Upper lobe of left lung (tissue), 6 donors: ENCODE data around the gene PPP6R3. TPM values are rescaled to one million over a fixed set of nuclear protein-coding genes. Genes with fewer than 3 reads are reported as not detected.
"Not testable (repeated sequence)": the region's sequence is repeated elsewhere in the genome, so short reads cannot be mapped to it uniquely, and the experiment has no call there.

Experiments used
- ATAC-seq, 2 donors: fragments of 200-7000 bp; cut with Tn5 transposase; one replicate each; pipeline ENCODE4 v1.9.1; 2022; ENCODE audit warnings: mild to moderate bottlenecking in 2 of 2, moderate library complexity in 2 of 2; ENCODE audit not compliant: low FRiP score in 2 of 2
- DNase-seq, 2 donors: peaks; one replicate each; pipeline ENCODE4 v3.0.0-alpha.2; 2019 to 2020
- H3K27ac ChIP-seq, 4 donors: fragments of 200-600 bp; sonication (generic); one replicate each; pipeline ENCODE4 v1.5.1; 2016 to 2019
- H3K27me3 ChIP-seq, 4 donors: fragments of 200-600 bp; sonication (generic); one replicate each; pipeline ENCODE4 v1.5.1; 2017 to 2019
- H3K36me3 ChIP-seq, 4 donors: fragments of 200-600 bp; sonication (generic); one replicate each; pipeline ENCODE4 v1.5.1; 2016 to 2019
- H3K4me1 ChIP-seq, 4 donors: fragments of 200-600 bp; sonication (generic); one replicate each; pipeline ENCODE4 v1.5.1; 2018 to 2019
- H3K4me3 ChIP-seq, 4 donors: fragments of 200-600 bp; sonication (generic); one replicate each; pipeline ENCODE4 v1.5.1; 2017 to 2019; ENCODE audit warnings: mild to moderate bottlenecking in 2 of 4, moderate library complexity in 1 of 4
- H3K9me3 ChIP-seq, 4 donors: fragments of 200-600 bp; sonication (generic); one replicate each; pipeline ENCODE4 v1.5.1; 2018 to 2019
- EP300 ChIP-seq, 4 donors: sonication (generic); formaldehyde crosslinking; IDR thresholded peaks; one replicate each; pipeline ENCODE4 v1.5.1; 2017; ENCODE audit warnings: antibody characterized with exemption in 4 of 4, control low read depth in 2 of 4
- POLR2A ChIP-seq, 4 donors: fragments of 450-650 bp; IDR thresholded peaks; one replicate each; pipeline ENCODE4 v1.5.1; 2016 to 2017; ENCODE audit warnings: antibody characterized with exemption in 4 of 4, mild to moderate bottlenecking in 2 of 4
- POLR2AphosphoS5 ChIP-seq, 2 donors: sonication (generic); formaldehyde crosslinking; IDR thresholded peaks; one replicate each; pipeline ENCODE4 v1.5.1; 2017; ENCODE audit warnings: antibody characterized with exemption in 2 of 2
- whole genome bisulfite sequencing, 2 donors: methylation state at CpG; one replicate each; pipeline ENCODE4 v1.1.5; 2017 to 2018; 5-methylcytosine and 5-hydroxymethylcytosine counted together
- total RNA-seq, 6 donors: library from RNA; depleted of rRNA in 4 of 6; stranded (reverse); fragments of >200 nt in 4 of 6; gene quantifications; one replicate each; pipeline versions ENCODE4 v1.1.0 to v1.2.1, GENCODE V29; 2016 to 2021
- TF ChIP-seq, protein P1 (sequence below), 6 experiments: fragments of 450-650 bp in 4 of 6; fragments of 200-600 bp in 2 of 6; sonication (generic) in 2 of 6; IDR thresholded peaks; one replicate each; pipeline ENCODE4 v1.5.1; 2016 to 2019; ENCODE audit warnings: antibody characterized with exemption in 6 of 6
- donor health status: DM: no; HTN: no; CAD: no; lungs with moderate emphysema.
- donor health status: DM: no; HTN: yes; CAD: no; lungs with severe emphysema.

The PPP6R3 gene
- total RNA-seq, 6 donors from 2014 or later: 75.7 to 195 (median 114) TPM

- no peak overlapping the region for H3K4me3 ChIP-seq
- DNase-seq (peak in 1 of 2 donors; percentile 38), ATAC-seq (peak in 1 of 2 donors; percentile 45)
- no peaks in the 10 kb centered on the region for H3K4me1 ChIP-seq
- H3K27ac ChIP-seq: no peak overlapping the region
- TF ChIP-seq, protein P1, sequence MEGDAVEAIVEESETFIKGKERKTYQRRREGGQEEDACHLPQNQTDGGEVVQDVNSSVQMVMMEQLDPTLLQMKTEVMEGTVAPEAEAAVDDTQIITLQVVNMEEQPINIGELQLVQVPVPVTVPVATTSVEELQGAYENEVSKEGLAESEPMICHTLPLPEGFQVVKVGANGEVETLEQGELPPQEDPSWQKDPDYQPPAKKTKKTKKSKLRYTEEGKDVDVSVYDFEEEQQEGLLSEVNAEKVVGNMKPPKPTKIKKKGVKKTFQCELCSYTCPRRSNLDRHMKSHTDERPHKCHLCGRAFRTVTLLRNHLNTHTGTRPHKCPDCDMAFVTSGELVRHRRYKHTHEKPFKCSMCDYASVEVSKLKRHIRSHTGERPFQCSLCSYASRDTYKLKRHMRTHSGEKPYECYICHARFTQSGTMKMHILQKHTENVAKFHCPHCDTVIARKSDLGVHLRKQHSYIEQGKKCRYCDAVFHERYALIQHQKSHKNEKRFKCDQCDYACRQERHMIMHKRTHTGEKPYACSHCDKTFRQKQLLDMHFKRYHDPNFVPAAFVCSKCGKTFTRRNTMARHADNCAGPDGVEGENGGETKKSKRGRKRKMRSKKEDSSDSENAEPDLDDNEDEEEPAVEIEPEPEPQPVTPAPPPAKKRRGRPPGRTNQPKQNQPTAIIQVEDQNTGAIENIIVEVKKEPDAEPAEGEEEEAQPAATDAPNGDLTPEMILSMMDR (IDR thresholded peaks at IDR 0.05): no peak
- TF ChIP-seq POLR2A (IDR thresholded peaks at IDR 0.05) (no peak), EP300 (IDR thresholded peaks at IDR 0.05) (no peak), POLR2AphosphoS5 (IDR thresholded peaks at IDR 0.05) (no peak)
- WGBS, 2 donors: 89 to 91% methylated on average over 22 to 23 of the region's 23 CpGs
- H3K9me3 ChIP-seq: no peaks in the 10 kb centered on the region
- peaks cover 0 to 34% (median 26%) of the 10 kb centered on the region in 4 donors for H3K36me3 ChIP-seq
- H3K27me3 ChIP-seq: no peaks in the 10 kb centered on the region
Observed at GRCh38 chr11:68617925-68618809, 157.6 kb downstream of the PPP6R3 start.

DNA sequence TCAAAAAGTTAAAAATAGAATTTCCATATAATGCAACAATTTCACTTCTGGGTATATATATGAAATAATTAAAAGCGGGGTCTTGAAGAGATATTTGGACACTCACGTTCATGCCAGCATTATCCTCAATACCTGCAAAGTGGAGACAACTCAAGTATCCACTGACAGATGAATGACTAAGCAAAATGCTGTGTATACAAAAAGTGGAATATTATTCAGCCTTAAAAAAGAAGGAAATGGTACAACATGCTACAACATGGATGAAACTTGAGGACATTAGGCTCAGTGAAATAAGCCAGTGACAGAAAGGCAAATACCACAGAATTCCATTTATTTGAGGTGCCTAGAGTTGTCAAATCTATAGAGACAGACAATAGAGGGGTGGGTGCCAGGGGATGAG lies 161.3 kb downstream of the PPP6R3 start:
- WGBS, 2 donors: 91 to 98% methylated on average over 2 of the region's 2 CpGs
- ATAC-seq: no peak
- Histone ChIP-seq H3K27ac (no peak overlapping the region), H3K4me1 (no peaks in the 10 kb centered on the region), H3K36me3 (no peaks in the 10 kb centered on the region), H3K9me3 (no peaks in the 10 kb centered on the region), H3K27me3 (no peaks in the 10 kb centered on the region), H3K4me3 (no peak overlapping the region)
- DNase-seq: no peak
- TF ChIP-seq EP300 (IDR thresholded peaks at IDR 0.05): no peak
- TF ChIP-seq, protein P1 (IDR thresholded peaks at IDR 0.05): no peak
- no peak for TF ChIP-seq POLR2A (IDR thresholded peaks at IDR 0.05)
- TF ChIP-seq POLR2AphosphoS5 (IDR thresholded peaks at IDR 0.05): no peak

DNA sequence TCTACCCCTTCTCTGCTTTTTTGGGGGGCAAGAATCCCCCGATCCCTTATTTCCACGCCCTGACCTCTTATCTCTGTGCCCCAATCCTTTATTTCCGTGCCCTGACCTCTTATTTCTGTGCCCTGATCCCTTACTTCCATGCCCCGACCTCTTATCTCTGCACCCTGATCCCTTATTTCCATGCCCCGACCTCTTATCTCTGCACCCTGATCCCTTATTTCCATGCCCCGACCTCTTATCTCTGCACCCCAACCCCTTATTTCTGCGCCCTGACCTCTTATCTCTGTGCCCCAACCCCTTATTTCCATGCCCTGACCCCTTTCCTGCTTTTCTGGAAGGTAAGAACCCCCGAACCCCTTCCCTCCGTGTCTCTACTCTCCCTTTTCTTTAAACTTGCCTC lies 163.2 kb downstream of the PPP6R3 start:
- not testable (repeated sequence) for H3K27ac ChIP-seq, H3K4me3 ChIP-seq, ATAC-seq, H3K9me3 ChIP-seq, H3K4me1 ChIP-seq, H3K27me3 ChIP-seq, DNase-seq, H3K36me3 ChIP-seq
- 75 to 90% methylated on average over 9 of the region's 9 CpGs for WGBS, 2 donors

DNA sequence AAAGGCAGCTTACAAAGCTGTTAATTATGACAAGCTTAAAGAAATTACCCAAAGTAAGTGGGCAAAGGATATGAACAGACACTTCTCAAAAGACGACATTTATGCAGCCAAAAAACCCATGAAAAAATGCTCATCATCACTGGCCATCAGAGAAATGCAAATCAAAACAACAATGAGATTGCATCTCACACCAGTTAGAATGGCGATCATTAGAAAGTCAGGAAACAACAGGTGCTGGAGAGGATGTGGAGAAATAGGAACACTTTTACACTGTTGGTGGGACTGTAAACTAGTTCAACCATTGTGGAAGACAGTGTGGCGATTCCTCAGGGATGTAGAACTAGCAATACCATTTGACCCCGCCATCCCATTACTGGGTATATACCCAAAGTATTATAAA lies 164.5 kb downstream of the PPP6R3 start:
- not testable (repeated sequence) for H3K9me3 ChIP-seq, H3K36me3 ChIP-seq, H3K4me1 ChIP-seq, H3K4me3 ChIP-seq, DNase-seq, H3K27ac ChIP-seq, ATAC-seq, H3K27me3 ChIP-seq
- WGBS, 2 donors: 88 to 90% methylated on average over 4 of the region's 4 CpGs

DNA sequence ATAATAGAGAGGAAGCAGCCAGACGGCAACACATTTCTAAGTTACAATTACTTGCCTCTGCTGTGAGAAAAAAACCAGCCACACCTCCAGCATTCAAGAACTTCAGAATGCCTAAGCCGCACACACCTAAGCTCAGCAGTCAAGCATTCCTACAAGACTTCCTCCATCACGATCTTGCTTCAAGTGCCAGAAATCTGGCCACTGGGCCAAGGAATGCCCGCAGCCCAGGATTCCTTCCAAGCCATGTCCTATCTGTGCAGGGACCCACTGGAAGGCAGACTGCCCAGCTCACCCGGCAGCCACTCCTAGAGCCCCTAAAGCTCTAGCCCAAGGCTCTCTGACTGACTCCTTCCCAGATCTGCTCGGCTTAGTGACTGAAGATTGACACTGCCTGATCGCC lies 165.7 kb downstream of the PPP6R3 start:
- not testable (repeated sequence) for H3K9me3 ChIP-seq, DNase-seq, H3K36me3 ChIP-seq, ATAC-seq, H3K27ac ChIP-seq, H3K4me1 ChIP-seq, H3K4me3 ChIP-seq, H3K27me3 ChIP-seq
- 83 to 85% methylated on average over 7 of the region's 7 CpGs for WGBS, 2 donors

DNA sequence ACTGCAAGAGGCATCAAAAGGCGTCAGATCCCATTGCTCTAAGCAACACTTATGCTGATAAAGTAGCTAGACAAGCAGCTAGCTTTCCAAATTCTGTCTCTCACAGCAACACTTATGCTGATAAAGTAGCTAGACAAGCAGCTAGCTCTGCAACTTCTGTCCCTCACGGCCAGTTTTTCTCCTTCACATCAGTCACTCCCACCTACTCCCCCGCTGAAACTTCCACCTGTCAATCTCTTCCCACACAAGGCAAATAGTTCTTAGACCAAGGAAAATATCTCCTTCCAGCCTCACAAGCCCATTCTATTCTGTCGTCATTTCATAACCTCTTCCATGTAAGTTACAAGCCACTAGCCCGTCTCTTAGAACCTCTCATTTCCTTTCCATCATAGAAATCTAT lies 168.3 kb downstream of the PPP6R3 start:
- 60 to 69% methylated on average over 4 to 5 of the region's 5 CpGs for WGBS, 2 donors

GRCh38 chr11:68632375-68632774 lies 171.8 kb downstream of the PPP6R3 start:
- 92 to 95% methylated on average over 8 of the region's 8 CpGs for WGBS, 2 donors
- H3K27me3 ChIP-seq, DNase-seq, ATAC-seq, H3K9me3 ChIP-seq, H3K36me3 ChIP-seq, H3K4me1 ChIP-seq, H3K27ac ChIP-seq, H3K4me3 ChIP-seq: not testable (repeated sequence)

More for the DNA sequence above, 168.3 kb downstream of the PPP6R3 start:
- ATAC-seq, H3K9me3 ChIP-seq, H3K27me3 ChIP-seq, H3K4me1 ChIP-seq, DNase-seq, H3K27ac ChIP-seq, H3K4me3 ChIP-seq, H3K36me3 ChIP-seq: not testable (repeated sequence)
